ENCODE data around the gene SCAF8.

Gene SCAF8

DNA sequence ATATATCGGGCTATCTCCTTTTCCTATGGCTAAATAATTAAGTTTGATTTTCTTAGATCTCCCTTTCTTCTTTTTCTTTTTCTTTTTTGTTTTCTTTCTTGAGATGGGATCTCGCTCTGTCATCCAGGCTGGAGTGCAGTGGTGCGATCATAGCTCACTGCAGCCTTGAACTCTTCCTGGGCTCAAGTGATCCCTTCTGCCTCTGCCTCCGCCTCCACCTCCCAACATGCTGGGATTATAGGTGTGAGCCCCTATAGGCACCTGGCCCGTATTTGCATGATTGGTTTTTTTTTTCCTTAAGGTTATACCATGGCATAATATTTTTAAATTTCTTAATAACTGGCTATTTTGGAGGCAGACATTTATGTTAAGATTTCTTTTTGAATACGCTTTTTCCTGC, 106.3 kb downstream of the SCAF8 start:
- no peak for DNase-seq (ENCODE audit: low read depth in 3 of 3)

DNA sequence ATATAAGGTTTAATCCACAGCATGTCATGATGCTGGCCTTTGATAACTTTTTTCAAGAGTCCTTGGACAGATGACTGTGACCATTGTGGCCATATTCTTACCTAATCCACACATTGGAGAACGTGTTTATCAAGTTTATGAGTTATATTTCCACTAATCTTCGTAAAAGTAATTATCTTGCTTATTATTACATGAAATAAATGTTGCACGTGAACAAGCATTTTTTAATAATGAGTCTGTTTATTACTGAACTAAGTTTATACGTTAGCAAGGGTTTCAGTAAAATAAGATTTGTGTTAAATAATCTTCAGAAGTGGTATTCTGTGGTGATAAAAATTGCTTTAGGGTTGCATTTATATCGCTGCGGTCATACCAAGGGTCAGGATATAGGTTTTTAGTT, 107.1 kb downstream of the SCAF8 start:
- DNase-seq (ENCODE audit: low read depth in 3 of 3) = no peak

DNA sequence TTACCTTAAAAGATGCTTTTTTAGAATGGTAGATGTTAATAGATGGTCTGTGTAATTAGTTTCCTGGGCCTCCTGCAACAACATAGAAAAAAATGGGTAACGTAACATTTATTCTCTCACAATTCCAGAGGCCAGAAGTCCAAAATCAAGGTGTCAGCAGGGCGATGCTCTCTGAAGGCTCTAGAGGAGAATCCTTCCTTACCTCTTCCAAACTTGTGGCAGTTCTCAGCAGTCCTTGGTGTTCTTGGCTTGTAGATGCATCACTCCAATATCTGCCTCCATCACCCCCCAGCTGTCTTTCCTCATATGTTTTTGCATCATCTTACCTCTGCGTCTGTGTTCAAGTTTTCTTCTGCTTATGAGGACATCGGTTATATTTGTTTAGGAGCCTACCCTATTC, 107.9 kb downstream of the SCAF8 start:
- no peak for DNase-seq (ENCODE audit: low read depth in 3 of 3)

DNA sequence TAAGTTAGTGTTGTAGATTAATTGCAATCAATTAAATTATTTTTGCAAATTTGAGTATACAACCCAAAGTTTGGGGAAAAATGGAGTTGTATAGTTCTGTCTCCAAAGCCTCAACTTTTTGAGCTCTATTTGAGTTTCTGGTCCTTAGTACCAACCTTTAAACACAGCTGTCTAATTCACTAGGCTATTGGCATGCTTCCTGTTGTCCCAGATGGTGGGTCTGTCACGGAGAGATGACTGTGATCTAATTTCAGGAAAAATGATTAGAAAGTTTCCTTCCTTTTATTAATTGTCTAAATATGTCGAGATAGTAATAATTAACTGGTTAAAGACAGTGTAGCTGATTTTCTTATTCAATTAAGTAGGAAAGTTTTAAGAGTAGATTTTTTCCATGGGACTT, 109.6 kb downstream of the SCAF8 start:
- DNase-seq (ENCODE audit: low read depth in 3 of 3) = no peak

DNA sequence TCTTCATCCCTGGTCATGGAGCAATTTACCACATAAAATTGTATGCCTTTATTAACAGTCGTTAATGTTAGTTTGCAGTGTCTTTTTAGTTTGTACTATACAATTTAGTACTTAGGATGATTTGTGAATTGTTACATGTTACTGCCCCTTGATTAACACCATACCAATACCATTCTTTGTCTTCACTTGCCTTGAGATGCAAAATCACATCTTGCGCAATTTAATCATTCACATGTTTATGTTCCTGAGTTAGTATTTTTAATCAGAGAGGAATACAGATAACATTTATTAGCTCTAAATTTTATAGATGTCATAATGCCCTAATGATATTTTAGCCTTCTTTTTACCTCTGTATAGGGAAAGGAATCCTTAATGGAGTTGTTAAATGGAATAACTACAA, 114.1 kb downstream of the SCAF8 start:
- DNase-seq (ENCODE audit: low read depth in 3 of 3) = no peak

DNA sequence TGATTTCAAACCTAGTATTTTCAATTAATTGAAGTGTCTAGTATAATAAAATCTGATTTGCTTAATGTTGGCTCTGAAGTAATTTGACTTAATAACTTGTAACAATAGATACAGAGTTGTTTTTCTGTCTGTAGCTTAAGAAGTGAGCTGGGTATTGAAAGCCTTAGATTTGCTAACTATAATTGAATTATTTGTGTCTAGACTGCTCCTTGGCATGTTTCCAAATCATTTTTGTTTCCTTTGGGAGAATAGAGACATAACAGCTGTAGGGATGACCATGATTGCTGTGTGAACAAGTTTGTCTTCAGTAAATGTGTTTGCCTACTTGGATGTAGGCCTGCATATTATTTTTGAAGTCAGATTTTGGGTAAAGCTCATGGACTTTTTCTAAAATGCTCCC, 115.4 kb downstream of the SCAF8 start:
- no peak for DNase-seq (ENCODE audit: low read depth in 3 of 3)

DNA sequence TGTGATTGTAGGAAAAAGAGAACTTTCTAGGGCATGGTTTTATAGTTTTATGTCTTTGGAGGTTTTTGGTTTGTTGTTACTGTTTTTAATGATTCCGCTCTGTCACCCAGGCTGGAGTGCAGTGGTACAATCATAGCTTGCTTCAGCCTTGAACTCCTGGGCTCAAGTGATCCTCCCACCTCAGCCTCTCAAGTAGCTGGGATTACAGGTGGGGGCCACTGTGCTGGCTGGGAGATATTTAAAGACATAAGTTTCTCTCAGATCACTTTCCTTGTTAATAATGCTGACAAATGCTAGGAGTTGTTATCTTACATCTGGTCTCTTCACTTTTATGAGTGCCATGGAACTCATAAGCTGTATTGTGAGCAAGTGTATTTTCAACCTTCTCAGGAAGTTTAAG, 116.3 kb downstream of the SCAF8 start:
- DNase-seq (ENCODE audit: low read depth in 3 of 3) = no peak

DNA sequence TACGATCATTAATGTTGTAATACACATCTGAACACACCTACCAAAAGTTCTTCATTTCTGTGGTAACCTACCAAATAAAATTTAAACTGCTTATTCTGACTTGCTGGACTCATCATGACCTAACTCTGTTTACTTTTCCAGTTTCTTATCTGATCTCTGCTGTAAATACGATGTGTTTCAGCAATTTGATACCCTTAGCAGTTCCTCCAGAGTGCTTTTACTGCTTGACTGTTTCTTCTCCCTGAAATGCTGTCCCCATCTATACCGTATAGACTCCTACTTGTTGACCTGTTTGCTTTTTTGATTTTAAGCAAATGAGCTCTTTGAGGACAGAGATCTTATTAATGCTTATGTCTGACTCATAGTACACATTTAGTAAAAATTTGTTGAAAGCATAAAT, 119.5 kb downstream of the SCAF8 start:
- no peak for DNase-seq (ENCODE audit: low read depth in 3 of 3)

DNA sequence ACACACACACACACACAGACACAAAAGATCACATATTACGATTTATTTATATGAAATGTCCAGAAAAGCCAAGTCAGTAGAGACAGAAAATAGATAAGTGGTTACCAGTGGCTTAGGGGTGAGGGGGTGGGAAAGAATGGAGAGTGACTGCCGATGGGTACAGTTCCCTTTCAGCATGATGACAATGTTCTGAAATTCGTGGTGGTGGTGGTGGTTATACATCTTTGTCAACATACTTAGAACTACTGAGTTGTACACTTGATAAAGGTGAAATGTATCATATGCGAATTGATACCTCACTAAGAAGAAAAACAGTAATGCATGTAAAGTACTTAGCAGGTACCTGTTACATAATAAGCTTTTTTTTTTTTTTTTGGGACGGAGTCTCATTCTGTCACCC, 124.3 kb downstream of the SCAF8 start:
- no peak for DNase-seq (ENCODE audit: low read depth in 3 of 3)

DNA sequence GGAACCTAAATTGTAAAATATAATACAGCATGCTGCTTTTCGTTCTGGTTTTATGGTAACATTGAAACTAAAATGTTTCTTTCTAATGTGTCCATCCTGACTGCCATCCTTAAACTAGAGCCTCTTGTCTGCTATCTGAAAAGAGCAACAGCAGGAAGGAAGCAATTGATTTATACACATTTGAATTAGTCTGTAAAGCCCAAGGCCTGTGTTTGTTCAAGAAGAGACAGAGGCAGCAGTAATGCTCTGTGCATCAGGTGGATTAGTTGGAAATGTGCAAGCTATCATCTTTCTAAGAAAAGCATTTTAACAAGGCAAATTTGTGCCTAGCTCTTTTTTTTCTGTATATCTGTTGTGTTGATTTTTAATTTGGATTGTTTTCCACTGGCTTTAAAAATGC, 128.6 kb downstream of the SCAF8 start:
- no peak for DNase-seq (ENCODE audit: low read depth in 3 of 3)

DNA sequence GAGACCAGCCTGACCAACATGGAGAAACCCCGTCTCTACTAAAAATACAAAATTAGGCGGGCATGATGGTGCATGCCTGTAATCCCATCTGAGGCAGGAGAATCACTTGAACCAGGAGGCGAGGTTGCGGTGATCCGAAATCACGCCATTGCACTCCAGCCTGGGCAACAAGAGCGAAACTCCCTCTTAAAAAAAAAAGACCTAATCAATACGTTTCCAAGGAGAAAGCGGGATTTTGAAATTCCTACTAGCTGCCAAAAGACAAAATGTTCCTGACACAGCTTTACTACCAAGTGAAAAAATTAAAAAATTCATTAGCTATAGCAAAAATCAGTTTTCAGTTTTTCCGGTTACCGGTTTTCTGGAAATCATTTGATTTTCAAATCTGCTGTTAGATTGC, 129.3 kb downstream of the SCAF8 start:
- DNase-seq (ENCODE audit: low read depth in 3 of 3) = no peak

DNA sequence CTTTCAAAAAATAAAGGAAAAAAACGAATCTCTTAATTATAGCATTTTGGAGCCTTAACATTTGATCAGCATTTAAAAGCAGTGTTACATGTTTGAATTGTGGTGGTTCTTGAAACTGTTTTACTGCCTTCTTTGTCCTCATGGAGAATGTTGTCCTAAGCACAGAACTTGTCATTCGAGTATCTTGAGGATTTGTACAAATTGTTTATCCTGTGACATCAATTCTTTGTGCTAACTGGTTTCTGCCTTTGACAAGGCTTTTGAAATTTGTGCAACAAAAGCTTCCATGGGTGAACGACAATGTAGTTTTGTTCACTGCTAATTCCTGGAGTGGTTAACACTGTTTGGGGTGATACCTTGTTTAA, 130.8 kb downstream of the SCAF8 start:
- DNase-seq (ENCODE audit: low read depth in 3 of 3) = no peak

DNA sequence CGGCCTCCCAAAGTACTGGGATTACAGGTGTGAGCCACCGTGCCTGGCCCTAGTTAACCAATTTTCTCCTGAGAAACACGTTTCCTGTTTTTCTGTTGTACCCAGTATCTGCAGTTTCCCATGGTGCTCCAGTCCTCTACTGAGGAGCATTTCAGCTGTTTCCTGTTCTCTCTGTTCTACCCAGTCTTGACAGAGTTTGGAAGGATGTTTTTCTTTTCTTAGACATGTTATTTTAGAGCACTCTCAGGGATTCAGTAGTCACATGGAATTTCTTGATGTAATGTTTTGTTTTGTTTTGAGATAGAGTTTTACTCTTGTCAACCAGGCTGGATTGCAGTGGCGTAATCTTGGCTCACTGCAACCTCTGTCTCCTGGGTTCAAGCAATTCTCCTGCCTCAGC, 132.1 kb downstream of the SCAF8 start:
- no peak for DNase-seq (ENCODE audit: low read depth in 3 of 3)

DNA sequence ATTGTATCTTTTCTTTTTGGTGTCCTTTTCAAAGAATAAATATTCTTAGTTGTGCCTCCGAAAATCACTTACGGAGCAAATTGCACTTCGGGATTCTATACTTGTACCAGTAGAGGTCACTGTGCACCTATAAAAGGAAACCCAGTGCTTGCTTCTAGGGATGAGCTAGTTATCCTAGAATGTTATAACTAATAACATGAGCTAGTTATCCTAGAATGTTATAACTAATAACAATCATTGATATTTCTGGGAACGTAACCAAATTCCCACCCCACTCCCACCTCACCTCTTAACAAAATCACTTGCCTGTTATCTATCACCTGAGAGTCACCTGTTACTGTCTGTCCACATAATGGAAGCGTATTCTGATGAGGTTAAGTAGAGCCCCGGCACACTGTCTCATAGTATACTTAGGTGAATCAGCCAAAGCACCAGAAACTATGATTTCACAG, 135.0 kb downstream of the SCAF8 start:
- no peak for DNase-seq (ENCODE audit: low read depth in 3 of 3)

DNA sequence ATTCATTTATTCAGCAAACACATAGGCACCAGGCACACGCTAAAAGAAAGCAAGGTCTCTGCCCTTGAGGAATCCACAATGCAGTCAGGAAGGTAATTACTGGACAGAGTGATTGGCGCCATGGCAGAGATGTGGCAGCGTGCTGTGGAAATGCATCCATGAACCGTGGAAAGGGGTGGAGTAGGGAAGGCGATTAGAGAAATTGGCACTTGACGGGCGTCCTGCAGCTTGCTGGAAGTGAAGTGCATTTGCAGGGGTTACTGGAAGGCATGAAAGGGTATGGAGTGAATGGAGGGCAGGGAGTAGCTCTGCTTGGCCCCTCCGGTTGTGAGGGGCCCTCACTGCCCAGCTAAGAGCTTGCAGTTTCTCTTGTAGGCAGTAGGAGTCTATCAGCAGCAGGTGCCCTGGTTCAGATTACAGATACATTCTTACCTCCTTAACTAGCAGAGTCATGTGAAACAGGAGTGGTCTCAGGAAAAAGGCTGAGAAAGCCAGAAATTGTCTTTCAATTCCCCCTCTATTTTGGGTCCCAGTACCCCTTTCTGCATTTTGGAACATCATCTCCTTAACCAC, 139.4 kb downstream of the SCAF8 start:
- DNase-seq (ENCODE audit: low read depth in 3 of 3) = no peak

DNA sequence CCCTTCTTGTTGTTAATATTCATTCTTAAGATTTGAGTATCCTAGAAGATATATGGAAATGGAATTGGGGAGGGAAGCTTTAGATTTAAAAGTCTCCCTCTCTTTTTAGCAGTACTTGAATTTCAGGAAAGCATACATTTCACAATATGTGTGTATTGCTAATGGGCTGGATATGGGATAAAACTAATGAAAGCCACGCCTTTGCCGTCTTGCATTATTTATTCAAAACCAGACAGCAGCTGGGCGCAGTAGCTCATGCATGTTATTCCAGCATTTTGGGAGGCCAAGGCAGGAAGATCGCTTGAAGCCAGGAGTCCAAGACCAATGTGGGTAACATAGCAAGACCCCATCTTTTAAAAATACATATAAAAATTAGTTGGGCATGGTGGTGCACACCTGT, 140.3 kb downstream of the SCAF8 start:
- no peak for DNase-seq (ENCODE audit: low read depth in 3 of 3)

DNA sequence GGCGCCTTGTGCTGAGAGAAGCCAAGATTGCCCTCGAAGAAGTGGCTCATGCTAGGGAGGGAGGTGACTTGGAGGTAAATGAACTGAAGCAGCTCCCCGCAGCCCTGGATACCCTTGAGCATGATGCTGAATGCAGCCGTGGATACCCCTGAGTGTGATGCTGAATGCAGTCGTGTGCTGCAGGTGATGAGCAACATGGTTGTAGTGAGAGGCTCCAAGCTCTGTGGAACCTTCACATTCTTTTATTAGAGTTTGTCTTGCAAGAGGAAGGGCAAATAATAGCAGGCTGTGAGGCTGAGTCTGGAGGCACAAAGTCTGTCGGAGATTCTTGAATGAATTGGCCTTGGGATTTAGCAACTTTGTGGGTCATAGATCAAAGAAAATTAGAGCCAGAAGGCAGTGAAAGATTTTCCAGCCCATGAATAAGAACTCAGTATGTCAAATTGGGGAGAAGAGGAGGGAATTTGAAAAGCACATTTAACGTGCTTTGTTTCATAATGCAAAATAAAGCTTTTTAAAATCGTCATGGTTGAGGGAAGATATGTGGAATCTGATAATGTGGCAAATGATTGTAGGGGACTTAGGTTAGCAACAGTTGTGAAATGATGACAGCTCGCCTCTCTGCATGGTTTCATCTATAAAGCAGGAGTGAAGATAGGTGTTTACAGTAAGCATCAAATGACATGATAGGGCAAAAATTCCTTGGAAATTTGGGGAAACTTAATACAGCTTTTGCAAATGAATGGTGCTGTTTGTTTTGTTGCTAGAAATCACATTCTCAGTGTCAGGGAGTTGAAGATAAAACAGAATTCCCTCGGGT, 141.8 kb downstream of the SCAF8 start:
- no peak for DNase-seq (ENCODE audit: low read depth in 3 of 3)

DNA sequence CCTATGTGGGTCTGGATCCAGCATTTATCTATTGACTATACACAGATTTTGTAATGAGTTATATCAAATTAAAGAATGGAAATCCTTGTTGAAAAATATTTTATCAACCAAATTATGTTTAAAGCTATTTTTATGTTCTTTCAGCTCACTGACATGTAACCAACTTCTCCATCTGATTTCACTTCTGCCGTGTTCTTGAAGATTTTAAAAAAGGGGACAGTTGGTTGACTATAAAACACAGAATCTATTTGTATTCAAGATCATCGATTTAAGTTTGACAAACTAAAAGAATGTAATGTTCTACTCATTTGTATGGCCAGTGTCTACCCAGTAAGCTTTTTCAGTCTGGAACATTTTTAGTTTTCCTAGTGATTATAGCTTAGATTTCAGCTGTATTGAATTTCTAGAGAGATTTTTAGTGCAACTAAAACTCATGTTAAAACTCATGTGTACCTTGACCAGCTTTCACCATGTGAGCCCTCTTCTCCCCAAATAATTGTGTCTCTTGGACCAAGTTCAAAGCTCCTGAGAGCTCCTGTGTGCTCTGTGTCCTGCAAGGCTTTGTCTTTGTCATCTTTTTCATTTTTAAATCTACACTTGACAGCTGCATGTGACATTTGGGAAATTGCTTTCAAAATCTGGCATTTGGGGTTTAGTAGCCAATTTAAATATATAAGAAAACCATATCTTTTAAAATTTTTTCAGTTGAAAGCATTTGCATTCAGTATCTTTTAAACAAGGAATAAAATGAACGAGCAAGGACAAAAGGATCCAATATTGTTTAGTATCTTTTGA, 143.5 kb downstream of the SCAF8 start:
- no peak for DNase-seq (ENCODE audit: low read depth in 3 of 3)

DNA sequence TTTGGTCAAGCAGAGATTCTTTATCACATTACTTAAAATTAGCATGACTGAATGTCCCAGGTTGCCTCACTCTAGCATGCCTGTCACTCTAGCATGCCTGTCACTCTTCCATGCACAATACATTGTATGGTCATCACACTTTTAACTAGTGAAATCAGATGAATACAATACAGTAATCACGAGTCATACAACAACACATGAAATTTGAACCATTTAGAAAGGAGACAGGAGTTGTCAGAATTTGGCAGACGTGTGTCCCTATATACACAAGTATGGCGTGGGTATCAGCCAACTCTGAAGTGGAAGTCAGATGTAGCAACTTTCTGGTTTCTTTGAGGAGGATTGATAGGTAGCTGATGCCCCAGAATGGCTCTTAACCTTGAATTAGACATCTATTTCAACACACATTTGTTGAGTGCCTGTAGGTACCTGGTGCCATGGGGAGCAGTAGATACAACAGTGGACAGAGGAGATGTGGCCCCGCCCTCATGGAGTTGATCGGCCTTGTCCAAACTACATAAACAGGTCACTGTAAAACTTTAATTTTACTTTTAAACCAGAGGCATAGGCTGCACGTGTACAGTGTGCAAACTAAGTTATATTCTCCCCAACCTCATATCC, 145.8 kb downstream of the SCAF8 start:
- no peak for DNase-seq (ENCODE audit: low read depth in 3 of 3)

DNA sequence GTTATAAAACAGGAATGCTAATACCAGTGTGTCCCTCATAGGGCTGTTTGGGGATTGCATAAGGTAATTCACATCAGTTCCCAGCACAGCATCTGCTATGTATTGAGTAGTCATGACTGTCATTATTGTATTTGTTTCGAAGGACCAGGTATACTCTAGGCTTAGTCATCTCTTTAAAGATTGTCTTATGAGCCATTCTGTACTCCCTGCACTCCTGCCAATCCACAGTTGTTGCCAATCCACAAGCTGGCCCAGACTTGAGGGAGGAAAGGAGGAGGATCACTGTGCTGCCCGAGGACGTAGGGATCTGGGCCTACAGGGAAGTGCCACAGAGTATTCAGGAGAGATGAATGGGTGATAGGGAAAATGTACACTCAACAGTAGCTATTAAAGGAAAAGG, 148.9 kb downstream of the SCAF8 start:
- no peak for DNase-seq (ENCODE audit: low read depth in 3 of 3)
